HepG2 (cell line): ENCODE data around the gene LINS1. TPM values are rescaled to one million over a fixed set of nuclear protein-coding genes. Genes with fewer than 3 reads are reported as not detected.

ENCODE experiments used
- ATAC-seq: fragments of 200-7000 bp; cut with Tn5 transposase; 3 replicates; pipeline ENCODE4 v1.9.1; 2020; ENCODE audit warnings: mild to moderate bottlenecking, moderate library complexity
- BruUV-seq: library from RNA; stranded (reverse); fragments of 400-500 nt; replicated peaks from 2 replicates; lab custom pipeline; 2021; lab: Mats Ljungman, UMichigan
- CTCF ChIA-PET: fragments of 300-600 bp; formaldehyde crosslinking; extraction: SDS; loops from one replicate; lab custom pipeline; 2021; ENCODE audit warnings: low total read pairs, inconsistent platforms, low intra/inter-chr PET ratio; lab: Yijun Ruan, JAX
- POLR2A ChIA-PET: fragments of 350-600 bp; sonication (Branson Sonifier 250); formaldehyde crosslinking; loops from one replicate; lab custom pipeline; 2020; ENCODE audit warnings: antibody characterized with exemption, inconsistent platforms; lab: Yijun Ruan, JAX
- DNase-seq: peaks from one replicate; pipeline ENCODE4 v3.0.0-alpha.2; 2015; ENCODE audit warnings: low spot score
- FAIRE-seq: peaks from 3 replicates; lab custom pipeline; 2011; peaks lifted over from hg19 to GRCh38; lab: Jason Lieb, UNC
- H2AFZ ChIP-seq: one replicate; pipeline ENCODE4 v1.6.1; 2011; ENCODE audit warnings: low read length, inconsistent platforms
- H3K27ac ChIP-seq: fragments of 300-600 bp; 3 replicates; pipeline ENCODE4 v1.8.0; 2011; ENCODE audit warnings: mixed run types, mild to moderate bottlenecking, mixed read lengths, low read length, inconsistent platforms; ENCODE audit not compliant: insufficient read depth; ENCODE audit errors: extremely low read length
- H3K27me3 ChIP-seq, 2 experiments: fragments of 200-600 bp in 1 of 2; 2 replicates in 1 of 2; 3 replicates in 1 of 2; pipeline versions ENCODE4 v1.6.0 to v1.8.0; 2011; ENCODE audit warnings: low read length in 2 of 2, mild to moderate bottlenecking in 2 of 2, moderate library complexity in 2 of 2, inconsistent platforms in 1 of 2; ENCODE audit not compliant: insufficient read depth in 2 of 2, control insufficient read depth in 1 of 2
- H3K36me3 ChIP-seq, 2 experiments: fragments of 200-600 bp in 1 of 2; replicated peaks in 1 of 2; 2 replicates in 1 of 2; 3 replicates in 1 of 2; pipeline versions ENCODE4 v1.5.1 to v1.8.0; 2011; ENCODE audit warnings: low read length in 2 of 2, inconsistent platforms in 1 of 2; ENCODE audit not compliant: insufficient read depth in 2 of 2, control insufficient read depth in 1 of 2
- H3K4me1 ChIP-seq: 2 replicates; pipeline ENCODE4 v1.5.1; 2012; ENCODE audit warnings: low read length, inconsistent platforms; ENCODE audit not compliant: insufficient read depth
- H3K4me2 ChIP-seq: 2 replicates; pipeline ENCODE4 v1.6.0; 2011; ENCODE audit warnings: low read depth, low read length, inconsistent platforms
- H3K4me3 ChIP-seq, 3 experiments: fragments of 200-600 bp in 1 of 3; sonication (generic), shearing (Covaris generic) in 1 of 3; replicated peaks in 1 of 3; 2 replicates each; pipeline ENCODE4 v1.5.1; 2011 to 2016; ENCODE audit warnings: low read length in 3 of 3, inconsistent platforms in 2 of 3, low read depth in 2 of 3, mild to moderate bottlenecking in 2 of 3, control low read depth in 1 of 3, mixed read lengths in 1 of 3; ENCODE audit not compliant: insufficient read depth in 1 of 3
- H3K79me2 ChIP-seq: one replicate; pipeline ENCODE4 v1.6.1; 2011; ENCODE audit warnings: low read length, inconsistent platforms; ENCODE audit not compliant: insufficient read depth
- H3K9ac ChIP-seq: 2 replicates; pipeline ENCODE4 v1.6.0; 2011; ENCODE audit warnings: mild to moderate bottlenecking, low read depth, low read length, inconsistent platforms; ENCODE audit not compliant: insufficient read depth
- H3K9me3 ChIP-seq: 2 replicates; pipeline ENCODE4 v1.5.1; 2012; ENCODE audit warnings: mild to moderate bottlenecking, low read length
- H4K20me1 ChIP-seq: 2 replicates; pipeline ENCODE4 v1.6.0; 2011; ENCODE audit warnings: inconsistent platforms, mild to moderate bottlenecking, low read length, moderate library complexity; ENCODE audit not compliant: insufficient read depth
- EZH2 ChIP-seq: conservative IDR thresholded peaks from 2 replicates; pipeline ENCODE4 v1.6.1; 2012; ENCODE audit warnings: mild to moderate bottlenecking, low read depth, low read length, moderate library complexity
- FOXP1 ChIP-seq, 2 experiments: fragments of 450-650 bp in 1 of 2; IDR thresholded peaks; 2 replicates each; pipeline ENCODE4 v1.6.1; 2017 to 2018; ENCODE audit warnings: antibody characterized with exemption in 1 of 2
- GMEB1 ChIP-seq: sonication (generic); formaldehyde crosslinking; IDR thresholded peaks from 2 replicates; pipeline ENCODE4 v1.5.1; 2020; ENCODE audit warnings: missing genetic modification reagents, mild to moderate bottlenecking, borderline replicate concordance
- MAFG ChIP-seq: sonication (generic); formaldehyde crosslinking; IDR thresholded peaks from 2 replicates; pipeline ENCODE4 v1.5.1; 2020; ENCODE audit warnings: mild to moderate bottlenecking, missing genetic modification reagents
- TRAFD1 ChIP-seq: sonication (generic); formaldehyde crosslinking; IDR thresholded peaks from 2 replicates; pipeline ENCODE4 v1.5.1; 2020; ENCODE audit warnings: missing genetic modification reagents, mild to moderate bottlenecking, borderline replicate concordance
- TRIM22 ChIP-seq: fragments of 450-650 bp; IDR thresholded peaks from 2 replicates; pipeline ENCODE4 v1.6.1; 2017
- XRCC5 ChIP-seq: fragments of 200-400 bp; formaldehyde crosslinking; optimal IDR thresholded peaks from 2 replicates; pipeline ENCODE3; 2017; ENCODE audit warnings: mild to moderate bottlenecking, low read length
- ZNF530 ChIP-seq: sonication (generic); formaldehyde crosslinking; IDR thresholded peaks from 2 replicates; pipeline ENCODE4 v1.5.0; 2020; ENCODE audit warnings: low read depth, mild to moderate bottlenecking, missing genetic modification reagents
- ZNF761 ChIP-seq: sonication (generic); formaldehyde crosslinking; conservative IDR thresholded peaks from 2 replicates; pipeline ENCODE4 v1.4.0; 2020; ENCODE audit warnings: mild to moderate bottlenecking, missing genetic modification reagents
- ZNF766 ChIP-seq: sonication (generic); formaldehyde crosslinking; IDR thresholded peaks from 2 replicates; pipeline ENCODE4 v1.5.0; 2020; ENCODE audit warnings: missing genetic modification reagents, borderline replicate concordance
- ZNF772 ChIP-seq: sonication (generic); formaldehyde crosslinking; IDR thresholded peaks from 2 replicates; pipeline ENCODE4 v1.5.0; 2020; ENCODE audit warnings: mild to moderate bottlenecking, missing genetic modification reagents
- ZSCAN22 ChIP-seq: sonication (generic); formaldehyde crosslinking; IDR thresholded peaks from 2 replicates; pipeline ENCODE4 v1.4.0; 2020; ENCODE audit warnings: mild to moderate bottlenecking, missing genetic modification reagents
- ZUFSP ChIP-seq: sonication (generic); formaldehyde crosslinking; IDR thresholded peaks from 2 replicates; pipeline ENCODE4 v1.9.0; 2021; ENCODE audit warnings: missing genetic modification reagents, mild to moderate bottlenecking, borderline replicate concordance
- WGBS: methylation state at CpG from one replicate; pipeline ENCODE4 v1.1.6; 2017; ENCODE audit warnings: low lambda C conversion rate; 5-methylcytosine and 5-hydroxymethylcytosine counted together
- in situ Hi-C: cut with HindIII; loops from 2 replicates; pipeline ENCODE4 v1.10.0; 2017; ENCODE audit warnings: low pct_unique_long_range_greater_than_20kb; ENCODE audit not compliant: extremely low pct_ligation_motif_present
- intact Hi-C: fragments of 100-400 bp; cut with micrococcal nuclease; formaldehyde crosslinking; loops from one replicate; pipeline ENCODE4 v1.10.0; 2022; ENCODE audit not compliant: unreplicated experiment
- polyA plus RNA-seq, 8 experiments: library from polyadenylated mRNA; depleted of rRNA in 3 of 8; stranded (reverse) in 7 of 8; unstranded in 1 of 8; fragments of >200 nt; fragmentation: Illumina TruSeq in 4 of 8; extraction: Trizol in 4 of 8; gene quantifications; 2 replicates each; pipeline versions ENCODE4 v1.2.1 to v1.2.3, GENCODE V29; 2011 to 2016; ENCODE audit warnings: low read depth in 4 of 8, missing spikeins in 1 of 8, mixed read lengths in 1 of 8; ENCODE audit not compliant: insufficient read depth in 1 of 8
- total RNA-seq, 5 experiments: library from RNA; depleted of rRNA; stranded (reverse); fragments of >200 nt; fragmentation: Illumina TruSeq; extraction: Trizol; gene quantifications; 2 replicates each; pipeline ENCODE4 v1.2.3, GENCODE V29; 2016; ENCODE audit warnings: low read depth in 1 of 5
- TF ChIP-seq, protein P1 (sequence below): IDR thresholded peaks from 2 replicates; pipeline ENCODE4 v1.6.1; 2016; ENCODE audit warnings: missing compliant biosample characterization, missing genetic modification reagents, borderline replicate concordance

LINS1 gene
- total and polyA plus RNA-seq, 2 of the 13 experiments (the other 11 are each of a cell fraction or from before 2014, with no cell fraction given), result 9.8 to 10.4 TPM

DNA sequence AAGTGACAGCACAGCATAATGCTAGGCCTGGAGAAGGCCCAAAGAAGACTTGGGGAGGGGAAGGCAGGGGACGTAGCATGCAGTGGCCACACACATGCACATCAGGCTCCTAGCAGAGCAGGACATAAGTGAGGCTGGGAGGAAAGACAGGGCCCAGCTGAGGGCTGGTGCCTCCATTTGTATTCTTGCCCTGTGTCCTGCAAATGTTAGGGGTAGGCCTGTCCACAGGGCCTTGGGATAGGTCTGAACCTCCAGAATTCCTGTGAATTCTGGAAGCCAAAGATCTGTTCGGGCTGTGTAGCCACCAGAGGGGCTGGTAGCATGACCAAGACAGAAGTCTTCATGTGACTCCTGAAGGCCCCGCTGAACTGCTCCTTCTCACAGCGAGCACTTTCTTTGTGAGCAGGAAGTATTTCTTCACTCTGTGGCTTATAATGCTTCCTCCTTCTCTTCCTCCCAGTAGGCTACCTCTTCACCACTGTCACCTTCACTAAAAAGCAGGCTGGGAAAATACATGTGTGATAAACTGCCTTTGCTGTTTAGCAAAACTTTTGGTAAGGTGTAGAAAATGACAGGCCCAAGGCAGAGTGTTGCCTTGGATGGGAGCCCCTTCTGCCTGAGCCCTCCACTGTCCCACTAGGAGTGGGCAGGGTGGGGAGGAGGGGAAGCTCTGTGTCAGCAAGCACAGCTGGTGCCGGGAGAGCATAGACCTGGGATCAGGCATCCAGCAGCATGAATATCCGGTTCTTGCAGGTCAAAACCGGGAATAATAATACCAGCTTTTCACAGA is 81.7 kb downstream of the LINS1 start (continued):
- TF ChIP-seq ZUFSP, result no peak
- TF ChIP-seq ZNF530 (CRISPR knock-in tag), result no peak

- ATAC-seq (no peak), FAIRE-seq (no peak), DNase-seq (no peak)
- no TSS peak for BruUV-seq
- Histone ChIP-seq H3K9me3 (no peaks in the 10 kb centered on the region), H3K36me3 (no peaks in the 10 kb centered on the region), H3K9ac (no peak overlapping the region), H3K4me2 (no peak overlapping the region), H3K79me2 (no peaks in the 10 kb centered on the region), H3K27ac (no peak overlapping the region), H3K27me3 (peaks cover 0 to 4% of the 10 kb centered on the region in 2 experiments; a peak in 1 of 5 replicates), H3K4me3 (no peak overlapping the region), H2AFZ (no peak overlapping the region), H3K4me1 (no peaks in the 10 kb centered on the region), H4K20me1 (no peaks in the 10 kb centered on the region)
- in situ Hi-C loops (no loop called here), intact Hi-C loops (no loop called here)
- WGBS, result 0% methylated on average over 3 of the region's 3 CpGs
- ChIA-PET CTCF (no interaction called here), POLR2A (no interaction called here)
- TF ChIP-seq TRIM22 (no peak), EZH2 (no peak), ZNF766 (no peak), MAFG (no peak), ZNF761 (CRISPR knock-in tag) (no peak), XRCC5 (no peak), ZSCAN22 (CRISPR knock-in tag) (no peak), FOXP1 (IDR thresholded peaks at IDR 0.05) (no peak), FOXP1 (CRISPR knock-in tag; IDR thresholded peaks at IDR 0.05) (no peak), TRAFD1 (no peak), ZNF772 (CRISPR knock-in tag) (no peak), GMEB1 (CRISPR knock-in tag) (no peak)
- TF ChIP-seq, protein P1, sequence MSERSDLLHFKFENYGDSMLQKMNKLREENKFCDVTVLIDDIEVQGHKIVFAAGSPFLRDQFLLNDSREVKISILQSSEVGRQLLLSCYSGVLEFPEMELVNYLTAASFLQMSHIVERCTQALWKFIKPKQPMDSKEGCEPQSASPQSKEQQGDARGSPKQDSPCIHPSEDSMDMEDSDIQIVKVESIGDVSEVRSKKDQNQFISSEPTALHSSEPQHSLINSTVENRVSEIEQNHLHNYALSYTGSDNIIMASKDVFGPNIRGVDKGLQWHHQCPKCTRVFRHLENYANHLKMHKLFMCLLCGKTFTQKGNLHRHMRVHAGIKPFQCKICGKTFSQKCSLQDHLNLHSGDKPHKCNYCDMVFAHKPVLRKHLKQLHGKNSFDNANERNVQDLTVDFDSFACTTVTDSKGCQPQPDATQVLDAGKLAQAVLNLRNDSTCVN (CRISPR knock-in tag), result no peak
These were observed 84.1 kb downstream of the LINS1 start for GRCh38 chr15:100517846-100518245.
